ENCODE data around the gene AATK. TPM values are rescaled to one million over a fixed set of nuclear protein-coding genes. Genes with fewer than 3 reads are reported as not detected.

AATK gene
- total RNA-seq, 1 experiment from 2014 or later: 0.46 TPM

GRCh38 chr17:81210868-81211267, 44.8 kb upstream of the AATK start:
- DNase-seq: no peak
- no TSS peak for BruUV-seq (replicated peaks)
- no peak overlapping the region for H3K4me2 ChIP-seq
- H3K27me3 ChIP-seq (ENCODE audit: insufficient read depth, low read depth): no peaks in the 10 kb centered on the region
- H3K9me3 ChIP-seq (ENCODE audit: insufficient read depth, low read depth): no peaks in the 10 kb centered on the region
- TF ChIP-seq EZH2 (IDR thresholded peaks at IDR 0.05; ENCODE audit: low read depth) (no peak), CTCF (conservative IDR thresholded peaks at IDR 0.05) (no peak)
- CTCF ChIA-PET: no interaction called here
- H3K79me2 ChIP-seq (ENCODE audit: low read depth): no peaks in the 10 kb centered on the region
- POLR2A ChIA-PET (ENCODE audit: unreplicated experiment): no interaction called here
- no peaks in the 10 kb centered on the region for H3K9me2 ChIP-seq (ENCODE audit: insufficient read depth)
- no peak overlapping the region for H3K27ac ChIP-seq
- no peak overlapping the region for H3K4me3 ChIP-seq
- H2AFZ ChIP-seq: no peak overlapping the region
- H3K4me1 ChIP-seq (replicated peaks; ENCODE audit: insufficient read depth): no peaks in the 10 kb centered on the region
- H3F3A ChIP-seq (ENCODE audit: insufficient read depth, low read depth): no peaks in the 10 kb centered on the region
- no peaks in the 10 kb centered on the region for H3K36me3 ChIP-seq (ENCODE audit: low read depth)
- intact Hi-C loops (cut with micrococcal nuclease; ENCODE audit: unreplicated experiment): no loop called here
- H4K20me1 ChIP-seq (ENCODE audit: insufficient read depth): no peaks in the 10 kb centered on the region

GRCh38 chr17:81210466-81210865, 44.4 kb upstream of the AATK start:
- H4K20me1 ChIP-seq (ENCODE audit: insufficient read depth): no peaks in the 10 kb centered on the region
- POLR2A ChIA-PET (ENCODE audit: unreplicated experiment): no interaction called here

GRCh38 chr17:81209141-81209540, 43.1 kb upstream of the AATK start:
- H3K36me3 ChIP-seq (ENCODE audit: low read depth): no peaks in the 10 kb centered on the region
- H3K27ac ChIP-seq: no peak overlapping the region
- DNase-seq: no peak
- intact Hi-C loops (cut with micrococcal nuclease; ENCODE audit: unreplicated experiment): no loop called here
- H2AFZ ChIP-seq: no peak overlapping the region
- H3K4me3 ChIP-seq: no peak overlapping the region
- TF ChIP-seq CTCF (conservative IDR thresholded peaks at IDR 0.05): no peak
- TF ChIP-seq EZH2 (IDR thresholded peaks at IDR 0.05; ENCODE audit: low read depth): no peak
- CTCF ChIA-PET: no interaction called here
- POLR2A ChIA-PET (ENCODE audit: unreplicated experiment): no interaction called here
- no peaks in the 10 kb centered on the region for H3K27me3 ChIP-seq (ENCODE audit: insufficient read depth, low read depth)
- no peak overlapping the region for H3K4me2 ChIP-seq
- no peaks in the 10 kb centered on the region for H3K4me1 ChIP-seq (replicated peaks; ENCODE audit: insufficient read depth)
- H3F3A ChIP-seq (ENCODE audit: insufficient read depth, low read depth): no peaks in the 10 kb centered on the region
- BruUV-seq (replicated peaks): no TSS peak
- no peaks in the 10 kb centered on the region for H3K9me2 ChIP-seq (ENCODE audit: insufficient read depth)
- H4K20me1 ChIP-seq (ENCODE audit: insufficient read depth): no peaks in the 10 kb centered on the region
- no peaks in the 10 kb centered on the region for H3K79me2 ChIP-seq (ENCODE audit: low read depth)
- no peaks in the 10 kb centered on the region for H3K9me3 ChIP-seq (ENCODE audit: insufficient read depth, low read depth)

More at GRCh38 chr17:81210466-81210865, 44.4 kb upstream of the AATK start:
- Histone ChIP-seq H2AFZ (no peak overlapping the region), H3K27ac (no peak overlapping the region), H3K9me3 (ENCODE audit: insufficient read depth, low read depth) (no peaks in the 10 kb centered on the region), H3K27me3 (ENCODE audit: insufficient read depth, low read depth) (no peaks in the 10 kb centered on the region), H3K79me2 (ENCODE audit: low read depth) (no peaks in the 10 kb centered on the region), H3K36me3 (ENCODE audit: low read depth) (no peaks in the 10 kb centered on the region), H3K9me2 (ENCODE audit: insufficient read depth) (no peaks in the 10 kb centered on the region), H3K4me3 (no peak overlapping the region), H3F3A (ENCODE audit: insufficient read depth, low read depth) (no peaks in the 10 kb centered on the region), H3K4me2 (no peak overlapping the region), H3K4me1 (replicated peaks; ENCODE audit: insufficient read depth) (no peaks in the 10 kb centered on the region)
- no TSS peak for BruUV-seq (replicated peaks)
- DNase-seq: no peak
- CTCF ChIA-PET: no interaction called here
- TF ChIP-seq EZH2 (IDR thresholded peaks at IDR 0.05; ENCODE audit: low read depth) (no peak), CTCF (conservative IDR thresholded peaks at IDR 0.05) (no peak)
- intact Hi-C loops (cut with micrococcal nuclease; ENCODE audit: unreplicated experiment): no loop called here
